Activated naive CD4-positive, alpha-beta T cell treated with anti-CD3 and anti-CD28 coated beads, Interleukin-2, amount 50 U/mL, for 16 hours (primary cell): Measurements from ENCODE around the gene AKIRIN1.
"Not testable (repeated sequence)": the region's sequence is repeated elsewhere in the genome, so short reads cannot be mapped to it uniquely, and the experiment has no call there.

ENCODE experiments used
- DNase-seq: peaks from one replicate; pipeline ENCODE4 v3.0.0-alpha.2; 2020

Gene AKIRIN1

GRCh38 chr1:38997034-38997900 lies 6.2 kb downstream of the AKIRIN1 start:
- no peak for DNase-seq

DNA sequence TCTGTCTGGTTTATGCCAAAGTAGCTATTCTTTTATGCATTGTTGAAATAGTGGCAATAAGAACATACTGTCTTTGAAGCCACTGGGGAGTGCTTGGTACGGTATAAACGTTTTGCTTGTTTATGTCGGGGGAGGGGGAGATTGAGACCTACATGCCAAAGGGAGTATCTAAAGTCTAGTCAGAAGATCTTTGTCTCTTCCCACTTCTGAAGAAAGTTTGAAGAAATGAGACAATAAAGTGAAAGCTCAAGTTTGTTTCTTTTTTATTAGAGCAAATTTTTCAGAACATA lies 6.8 kb downstream of the AKIRIN1 start:
- DNase-seq: no peak

DNA sequence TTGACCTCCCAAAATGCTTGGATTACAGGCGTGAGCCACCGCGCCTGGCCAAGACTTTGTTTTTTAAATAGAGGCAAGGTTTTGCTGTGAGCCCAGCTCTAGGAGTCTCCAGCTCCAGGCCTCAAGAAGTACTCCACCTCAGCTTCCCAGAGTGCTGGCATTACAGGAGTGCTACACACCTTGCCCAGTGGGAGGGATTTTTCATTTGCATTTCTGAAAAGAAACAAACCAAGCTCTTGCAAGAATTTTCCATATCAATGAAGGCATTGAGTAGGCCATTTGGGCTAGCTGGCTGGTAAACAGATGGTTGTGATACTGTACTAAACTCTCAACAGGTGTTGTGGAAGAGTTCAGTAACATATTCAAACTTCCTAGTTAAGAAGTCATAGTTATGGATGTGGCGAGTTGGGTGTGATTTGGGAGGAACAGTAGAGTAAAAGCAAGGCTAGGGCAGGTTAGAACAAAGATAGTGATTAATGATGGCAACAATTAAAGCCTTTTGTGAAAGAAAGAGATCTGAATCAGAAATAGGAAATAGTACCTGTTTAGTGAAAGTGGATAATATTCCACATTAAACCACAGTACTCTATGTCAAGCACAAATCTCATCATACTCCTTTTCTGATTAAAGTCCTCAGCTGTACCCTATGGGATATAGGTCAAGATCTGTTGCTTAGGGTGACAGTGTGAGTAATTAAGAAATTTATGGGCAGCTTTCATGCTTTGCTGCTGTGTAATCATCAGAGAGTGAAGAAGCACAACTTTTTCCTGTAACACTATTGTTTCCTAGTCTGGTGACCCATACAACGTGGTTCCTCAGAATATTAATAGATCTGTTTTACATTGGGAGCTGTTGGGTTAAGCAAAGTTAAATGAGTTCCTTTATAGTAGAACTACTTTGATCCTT lies 10.7 kb downstream of the AKIRIN1 start:
- no peak for DNase-seq

DNA sequence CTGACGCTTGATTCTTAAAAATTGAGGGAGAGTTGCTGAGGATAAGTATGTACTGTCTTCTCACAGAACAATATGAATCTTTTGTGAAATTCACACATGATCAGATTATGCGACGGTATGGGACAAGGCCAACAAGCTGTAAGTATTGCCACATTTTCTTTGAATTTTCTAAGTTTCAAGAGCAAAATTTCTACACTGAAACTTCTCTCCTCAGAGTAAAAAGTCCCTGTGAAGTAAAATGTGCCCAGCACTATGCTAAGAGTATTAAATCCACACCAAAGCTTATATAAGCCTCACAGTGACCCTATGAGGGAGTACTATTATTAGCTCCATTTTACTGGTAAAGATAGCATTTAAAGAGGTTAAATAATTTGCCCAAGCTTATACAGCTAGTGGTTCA lies 12.2 kb downstream of the AKIRIN1 start:
- no peak for DNase-seq

DNA sequence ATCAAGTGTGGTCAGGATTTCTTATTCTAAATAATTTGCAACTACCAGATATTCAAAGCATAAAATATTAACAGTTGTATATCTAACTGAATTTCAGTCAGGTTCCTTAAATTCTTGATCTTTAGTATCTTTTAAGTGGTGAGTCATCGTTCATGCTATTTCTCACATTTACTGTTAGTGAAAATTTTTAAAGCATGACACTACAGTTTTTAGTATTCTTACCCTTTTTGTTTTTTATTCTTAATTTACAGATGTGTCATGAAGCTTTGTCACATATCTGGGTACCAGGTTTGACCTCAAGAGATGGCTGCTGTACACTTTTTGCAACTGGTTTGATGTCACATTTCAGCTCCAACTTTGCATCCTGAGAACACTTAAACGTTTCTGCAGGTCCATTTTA lies 12.7 kb downstream of the AKIRIN1 start:
- DNase-seq: no peak

- no peak for DNase-seq
Observed at GRCh38 chr1:39006287-39006686, 15.2 kb downstream of the AKIRIN1 start.

DNA sequence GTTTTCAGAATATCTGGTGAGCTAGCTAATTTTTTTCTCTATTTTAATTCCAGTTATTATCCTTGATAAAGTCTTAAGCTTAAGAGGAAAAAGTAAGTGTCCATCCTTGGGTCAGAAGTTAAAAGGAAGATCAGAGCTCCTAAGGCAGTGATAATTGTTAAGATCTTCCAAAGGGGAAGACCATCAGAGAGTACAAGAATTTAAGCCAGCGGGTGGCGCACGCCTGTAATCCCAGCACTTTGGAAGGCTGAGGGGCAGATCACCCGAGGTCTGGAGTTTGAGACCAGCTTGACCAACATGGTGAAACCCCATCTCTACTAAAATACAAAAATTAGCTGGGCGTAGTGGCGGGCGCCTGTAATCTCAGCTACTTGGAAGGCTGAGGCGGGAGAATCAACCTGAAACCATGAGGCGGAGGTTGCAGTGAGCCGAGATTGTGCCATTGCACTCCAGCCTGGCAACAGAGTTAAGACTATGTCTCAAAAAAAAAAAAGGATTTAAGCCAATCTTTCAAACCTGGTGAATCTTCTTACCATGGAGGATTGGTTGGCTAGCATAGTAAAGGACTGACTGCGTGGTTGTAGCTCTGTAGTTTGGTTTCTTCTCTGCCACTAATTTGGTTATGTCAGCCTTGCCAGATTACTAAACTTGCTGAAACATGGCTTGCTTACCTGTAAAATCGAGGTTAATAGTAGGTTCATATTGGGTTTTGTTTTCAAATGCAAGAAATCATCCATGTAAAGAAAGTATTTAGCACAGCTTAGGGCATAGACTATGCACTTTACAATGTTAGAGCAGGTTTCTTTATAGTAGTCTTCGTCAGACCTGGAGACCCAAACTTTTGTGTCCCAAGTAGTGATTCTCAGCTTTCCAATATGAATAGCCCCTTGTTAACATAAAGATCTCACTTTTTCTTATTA lies 15.9 kb downstream of the AKIRIN1 start:
- no peak for DNase-seq

DNA sequence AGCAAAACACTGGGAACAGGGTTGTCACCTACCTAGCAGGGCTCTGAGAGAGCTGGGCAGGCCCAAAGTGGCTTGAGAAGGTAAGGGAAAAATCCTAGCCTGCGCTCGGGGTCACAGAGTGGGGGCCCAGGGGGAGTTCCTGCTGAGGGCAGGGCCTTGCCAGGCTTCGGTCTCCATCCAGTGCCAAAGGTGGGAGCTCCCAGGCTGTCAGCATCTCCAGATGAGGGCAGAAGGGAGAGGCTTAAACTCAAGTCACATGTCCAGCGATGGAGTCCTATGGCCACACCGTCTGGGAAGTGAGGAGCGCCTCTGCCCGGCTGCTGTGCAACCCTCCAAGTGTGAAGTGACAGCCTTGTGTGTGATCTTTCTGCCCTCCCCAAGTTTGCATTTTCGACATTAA lies 23.9 kb downstream of the AKIRIN1 start:
- DNase-seq: not testable (repeated sequence)

- no peak for DNase-seq
Observed at GRCh38 chr1:39016604-39017171, 25.6 kb downstream of the AKIRIN1 start.

- no peak for DNase-seq
Observed at GRCh38 chr1:39017266-39017665, 26.2 kb downstream of the AKIRIN1 start.

DNA sequence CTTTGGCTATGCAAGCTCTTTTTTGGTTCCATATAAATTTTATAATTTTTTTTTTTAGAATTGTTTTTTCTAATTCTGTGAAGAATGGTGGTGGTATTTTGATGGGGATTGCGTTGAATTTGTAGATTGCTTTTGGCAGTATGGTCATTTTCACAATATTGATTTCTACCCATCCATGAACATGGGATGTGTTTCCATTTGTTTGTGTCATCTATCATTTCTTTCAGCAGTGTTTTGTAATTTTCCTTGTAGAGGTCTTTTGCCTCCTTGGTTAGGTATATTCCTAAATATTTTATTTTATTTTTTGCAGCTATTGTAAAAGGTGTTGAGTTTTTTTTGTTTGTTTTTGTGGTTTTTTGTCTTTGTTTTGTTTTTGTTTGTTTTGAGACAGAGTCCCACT lies 29.4 kb downstream of the AKIRIN1 start:
- not testable (repeated sequence) for DNase-seq

DNA sequence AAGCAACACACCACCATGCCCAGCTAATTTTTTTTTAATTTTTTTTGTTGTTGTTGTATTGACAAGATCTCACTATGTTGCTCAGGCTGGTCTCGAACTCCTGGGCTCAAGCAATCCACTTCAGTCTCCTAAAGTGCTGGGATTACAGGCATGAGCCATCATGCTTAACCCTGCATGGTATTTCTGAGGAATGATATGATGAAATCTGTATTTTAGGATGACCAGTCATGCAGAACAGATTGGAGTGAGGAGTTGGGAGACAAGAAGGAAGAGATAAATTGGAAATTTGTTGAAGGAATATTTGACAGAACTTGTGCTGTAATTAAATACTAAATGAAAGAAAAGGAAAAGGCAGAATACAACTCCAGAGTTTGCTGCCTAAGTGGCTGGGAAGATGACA lies 30.4 kb downstream of the AKIRIN1 start:
- no peak for DNase-seq

- DNase-seq: no peak
Observed at GRCh38 chr1:39023140-39023539, 32.1 kb downstream of the AKIRIN1 start.

DNA sequence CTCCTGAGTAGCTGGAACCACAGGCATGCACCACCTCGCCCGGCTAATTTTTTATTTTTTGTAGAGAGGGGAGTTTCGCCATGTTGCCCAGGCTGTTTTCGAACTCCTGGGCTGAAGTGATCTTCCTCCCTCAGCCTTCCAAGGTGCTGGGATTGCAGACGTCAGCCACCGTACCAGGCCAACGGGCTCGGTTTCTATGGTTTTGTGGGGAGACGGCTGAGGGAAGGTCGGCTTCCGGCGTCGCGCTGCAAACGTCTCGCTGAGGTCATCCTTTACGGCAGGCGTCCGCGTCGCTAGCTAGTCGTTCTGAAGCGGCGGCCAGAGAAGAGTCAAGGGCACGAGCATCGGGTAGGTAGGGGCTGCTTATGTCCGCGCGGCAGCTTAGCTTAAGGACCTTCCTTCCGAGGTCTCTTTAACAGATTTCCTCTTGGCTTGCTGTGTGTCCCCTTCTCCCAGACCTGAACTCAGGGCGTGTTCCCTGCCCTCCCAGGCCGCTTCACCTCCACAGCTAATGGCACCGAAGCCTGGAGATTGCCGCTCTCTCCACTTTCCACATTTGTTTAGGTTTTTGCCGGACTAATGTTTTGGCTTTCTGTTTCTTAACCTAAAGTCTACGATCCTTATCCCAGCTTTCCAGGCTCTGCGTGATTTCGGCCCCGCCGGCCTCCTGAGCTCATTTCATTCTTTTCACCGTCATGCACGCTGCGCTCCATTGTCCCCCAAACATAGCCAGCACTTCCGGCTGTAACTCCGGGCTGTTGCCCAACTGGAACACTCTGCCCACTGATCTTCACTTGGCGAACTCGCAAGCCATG lies 35.2 kb downstream of the AKIRIN1 start, which contains the start of gene NDUFS5:
TSS of gene NDUFS5 (plus strand) at position 300 of the 815 bp plus-strand sequence. CDS start 2,375 bp downstream, outside the sequence.
- peak; percentile 83 for DNase-seq

DNA sequence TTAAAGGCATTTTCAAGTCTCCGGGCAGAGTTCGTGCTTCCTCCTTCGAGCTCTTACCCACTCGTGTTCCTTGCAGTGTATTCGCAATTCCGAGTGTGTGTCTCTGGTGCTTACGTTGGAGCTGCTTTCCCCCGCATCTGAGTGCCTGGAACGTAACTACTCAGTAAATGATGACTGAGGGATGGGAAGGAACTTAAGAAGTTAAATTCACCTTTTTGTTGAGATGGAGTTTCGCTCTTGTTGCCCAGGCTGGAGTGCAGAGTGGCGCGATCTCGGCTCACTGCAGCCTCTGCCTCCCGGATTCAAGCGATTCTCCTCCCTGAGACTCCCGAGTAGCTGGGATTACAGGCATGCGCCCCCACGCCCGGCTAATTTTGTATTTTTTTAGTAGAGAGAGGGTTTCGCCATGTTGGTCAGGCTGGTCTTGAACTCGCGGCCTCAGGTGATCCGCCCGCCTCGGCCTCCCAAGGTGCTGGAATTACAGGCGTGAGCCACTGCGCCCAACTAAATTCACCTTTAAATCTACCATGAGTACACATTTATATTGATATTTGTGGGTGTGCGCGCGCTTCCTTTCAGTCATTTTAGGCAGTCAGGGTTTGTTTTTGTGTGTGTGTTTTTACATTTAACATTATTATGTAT lies 35.9 kb downstream of the AKIRIN1 start:
- DNase-seq: no peak

DNA sequence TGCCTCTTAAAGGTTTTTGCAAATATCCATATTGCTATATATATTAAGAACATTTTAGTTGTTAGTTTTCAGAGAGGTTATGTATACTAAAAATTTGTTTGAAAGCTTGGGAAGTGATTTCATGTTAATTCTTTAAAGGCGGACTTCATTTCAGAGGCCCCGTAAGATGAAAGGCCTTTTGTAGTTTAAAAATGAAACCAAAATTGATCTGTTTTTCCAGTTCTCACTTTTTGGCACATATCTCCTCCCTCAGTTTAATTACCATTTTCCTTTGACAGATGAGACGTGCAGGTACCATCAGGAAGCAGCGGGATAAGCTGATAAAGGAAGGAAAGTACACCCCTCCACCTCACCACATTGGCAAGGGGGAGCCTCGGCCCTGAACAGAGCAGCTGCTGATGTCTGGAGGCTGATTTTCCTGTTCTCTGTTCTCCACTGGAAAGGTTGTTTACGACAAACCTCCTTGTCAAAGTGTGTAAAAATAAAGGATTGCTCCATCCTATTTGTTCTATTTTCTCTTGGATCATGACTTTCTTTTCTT lies 43.1 kb downstream of the AKIRIN1 start:
- DNase-seq: no peak

DNA sequence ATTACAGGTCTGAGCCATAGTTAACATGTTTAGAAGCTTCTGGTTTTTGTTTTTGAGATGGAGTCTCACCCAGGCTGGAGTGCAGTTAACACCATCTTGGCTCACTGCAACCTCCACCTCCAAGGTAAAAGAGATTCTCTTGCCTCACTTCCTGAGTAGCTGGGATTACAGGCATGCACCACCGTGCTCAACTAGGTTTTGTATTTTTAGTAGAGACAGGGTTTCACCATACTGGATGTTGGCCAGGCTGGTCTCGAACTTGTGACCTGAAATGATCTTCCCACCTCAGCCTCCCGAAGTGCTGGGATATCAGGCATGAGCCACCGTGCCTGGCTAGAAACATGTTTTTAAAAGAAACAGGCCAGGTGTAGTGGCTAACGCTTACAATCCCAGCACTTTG lies 45.6 kb downstream of the AKIRIN1 start:
- DNase-seq: no peak

GRCh38 chr1:39043513-39043912 lies 52.4 kb downstream of the AKIRIN1 start:
- no peak for DNase-seq

- no peak for DNase-seq
Observed at GRCh38 chr1:39044762-39045161, 53.7 kb downstream of the AKIRIN1 start.

GRCh38 chr1:39045231-39045630 lies 54.2 kb downstream of the AKIRIN1 start:
- DNase-seq: no peak
